GM18951 (cell line): Measurements from ENCODE around the gene TSPEAR.
"Not testable (repeated sequence)": the region's sequence is repeated elsewhere in the genome, so short reads cannot be mapped to it uniquely, and the experiment has no call there.

Source experiments
- POLR2A ChIP-seq: IDR thresholded peaks from 4 replicates; pipeline ENCODE4 v1.6.1; 2011; ENCODE audit warnings: mild to moderate bottlenecking; ENCODE audit not compliant: insufficient read length, insufficient read depth; ENCODE audit errors: extremely low read depth
- in situ Hi-C: fragments of 300-500 bp; cut with MboI; formaldehyde crosslinking; loops from one replicate; pipeline ENCODE4 v1.12.0; 2022; ENCODE audit warnings: low sequenced_read_pairs, mixed read lengths, inconsistent platforms; ENCODE audit not compliant: unreplicated experiment

Gene TSPEAR

GRCh38 chr21:44592446-44593311 is 118.7 kb downstream of the TSPEAR start, which contains the start of gene KRTAP10-6:
KRTAP10-6 (minus strand) TSS chr21:44592505; CDS start chr21:44592484, 21 bp downstream.
- TF ChIP-seq POLR2A, result no peak
- in situ Hi-C loops, result no loop called here

- in situ Hi-C loops, result not testable (repeated sequence)
Measured at GRCh38 chr21:44591801-44592130, 119.6 kb downstream of the TSPEAR start.

GRCh38 chr21:44590897-44591800 is 120.2 kb downstream of the TSPEAR start:
- in situ Hi-C loops, result not testable (repeated sequence)

GRCh38 chr21:44590311-44590721 is 121.1 kb downstream of the TSPEAR start:
- TF ChIP-seq POLR2A, result no peak
- in situ Hi-C loops, result no loop called here

GRCh38 chr21:44589586-44590305 is 121.6 kb downstream of the TSPEAR start:
- in situ Hi-C loops, result no loop called here
- no peak for TF ChIP-seq POLR2A

- TF ChIP-seq POLR2A, result no peak
- in situ Hi-C loops, result no loop called here
Measured at GRCh38 chr21:44589094-44589493, 122.3 kb downstream of the TSPEAR start.

- in situ Hi-C loops, result no loop called here
- TF ChIP-seq POLR2A, result no peak
Measured at GRCh38 chr21:44585892-44586291, 125.5 kb downstream of the TSPEAR start.

GRCh38 chr21:44583800-44584147 is 127.6 kb downstream of the TSPEAR start:
- TF ChIP-seq POLR2A, result no peak
- in situ Hi-C loops, result no loop called here

GRCh38 chr21:44583089-44583799 is 128.1 kb downstream of the TSPEAR start:
- no peak for TF ChIP-seq POLR2A
- in situ Hi-C loops, result no loop called here

- in situ Hi-C loops, result no loop called here
- no peak for TF ChIP-seq POLR2A
Measured at GRCh38 chr21:44582055-44582454, 129.3 kb downstream of the TSPEAR start.

GRCh38 chr21:44581158-44581557 is 130.2 kb downstream of the TSPEAR start:
- in situ Hi-C loops, result no loop called here
- TF ChIP-seq POLR2A, result no peak

GRCh38 chr21:44580231-44580821 is 131.0 kb downstream of the TSPEAR start, which contains the start of gene KRTAP10-5:
KRTAP10-5 (minus strand) TSS chr21:44580604; CDS start chr21:44580578, 26 bp downstream.
- in situ Hi-C loops, result not testable (repeated sequence)
